GM21423 (cell line): Measurements from ENCODE around the gene PPP2R3B.
"Not testable (repeated sequence)": the region's sequence is repeated elsewhere in the genome, so short reads cannot be mapped to it uniquely, and the experiment has no call there.

ENCODE experiments used
- ATAC-seq: cut with Tn5 transposase; IDR thresholded peaks from one replicate; pipeline ENCODE4 v1.9.1; 2021; ENCODE audit warnings: mild to moderate bottlenecking, moderate library complexity; ENCODE audit not compliant: unreplicated experiment

Gene PPP2R3B

GRCh38 chrX:307261-308111 lies 79.2 kb downstream of the PPP2R3B start:
- no peak for ATAC-seq

GRCh38 chrX:306614-307251 lies 80.0 kb downstream of the PPP2R3B start:
- not testable (repeated sequence) for ATAC-seq

- not testable (repeated sequence) for ATAC-seq
Measured at GRCh38 chrX:305781-306613, 80.7 kb downstream of the PPP2R3B start.

GRCh38 chrX:302975-303374 lies 83.7 kb downstream of the PPP2R3B start:
- no peak for ATAC-seq

GRCh38 chrX:300334-300733 lies 86.4 kb downstream of the PPP2R3B start:
- ATAC-seq = no peak

GRCh38 chrX:298993-299392 lies 87.7 kb downstream of the PPP2R3B start:
- ATAC-seq = no peak

GRCh38 chrX:295136-295535 lies 91.6 kb downstream of the PPP2R3B start:
- ATAC-seq = no peak

GRCh38 chrX:292900-293897 lies 93.5 kb downstream of the PPP2R3B start:
- ATAC-seq = no peak

- ATAC-seq = no peak
Measured at GRCh38 chrX:291411-291901, 95.3 kb downstream of the PPP2R3B start.

GRCh38 chrX:290476-291166 lies 96.1 kb downstream of the PPP2R3B start:
- ATAC-seq = no peak

GRCh38 chrX:288561-288991 lies 98.1 kb downstream of the PPP2R3B start:
- no peak for ATAC-seq

- no peak for ATAC-seq
Measured at GRCh38 chrX:287670-288069, 99.0 kb downstream of the PPP2R3B start.

- ATAC-seq = no peak
Measured at GRCh38 chrX:285076-285677, 101.5 kb downstream of the PPP2R3B start.
